SK-N-SH (cell line): ENCODE data around the gene NHERF2. TPM values are rescaled to one million over a fixed set of nuclear protein-coding genes. Genes with fewer than 3 reads are reported as not detected.

Experiments
- CTCF ChIA-PET: fragments of 300-600, 350-600 bp; formaldehyde crosslinking; extraction: SDS; loops from one replicate; lab custom pipeline; 2021; lab: Yijun Ruan, JAX
- POLR2A ChIA-PET: fragments of 350-600 bp; sonication (Branson Sonifier 250); formaldehyde crosslinking; extraction: SDS; loops from one replicate; lab custom pipeline; 2020; ENCODE audit warnings: antibody characterized with exemption, inconsistent platforms; lab: Yijun Ruan, JAX
- DNase-seq: peaks from one replicate; pipeline ENCODE4 v3.0.0; 2012
- H2AFZ ChIP-seq: fragments of 200-600 bp; sonication (generic); 2 replicates; pipeline ENCODE4 v1.8.1; 2016; ENCODE audit warnings: antibody characterized with exemption, mild to moderate bottlenecking, low read depth
- H3F3A ChIP-seq: fragments of 200-600 bp; sonication (generic); replicated peaks from 2 replicates; pipeline ENCODE3; 2016; ENCODE audit warnings: antibody characterized with exemption, mild to moderate bottlenecking; ENCODE audit not compliant: insufficient read depth
- H3K27ac ChIP-seq, 2 experiments: fragments of 200-500 bp in 1 of 2; fragments of 200-600 bp in 1 of 2; sonication (Bioruptor generic) in 1 of 2; sonication (generic), shearing (Covaris generic) in 1 of 2; 2 replicates each; pipeline versions ENCODE4 v1.5.1 to v1.6.1; 2014 to 2016; ENCODE audit warnings: low read depth in 2 of 2, inconsistent platforms in 1 of 2, low read length in 1 of 2, mild to moderate bottlenecking in 1 of 2, mixed read lengths in 1 of 2
- H3K27me3 ChIP-seq: fragments of 200-600 bp; sonication (generic), shearing (Covaris generic); 2 replicates; pipeline ENCODE4 v1.6.1; 2016; ENCODE audit warnings: mixed run types; ENCODE audit not compliant: insufficient read depth
- H3K36me3 ChIP-seq, 2 experiments: fragments of 200-500 bp in 1 of 2; fragments of 200-600 bp in 1 of 2; sonication (Bioruptor generic) in 1 of 2; sonication (generic) in 1 of 2; replicated peaks in 1 of 2; 2 replicates each; pipeline versions ENCODE3 to v1.5.1; 2014 to 2016; ENCODE audit warnings: low read length in 1 of 2, mild to moderate bottlenecking in 1 of 2; ENCODE audit not compliant: insufficient read depth in 2 of 2, control insufficient read depth in 1 of 2
- H3K4me1 ChIP-seq, 2 experiments: fragments of 200-500 bp in 1 of 2; fragments of 200-600 bp in 1 of 2; sonication (Bioruptor generic) in 1 of 2; sonication (generic), shearing (Covaris generic) in 1 of 2; 2 replicates each; pipeline versions ENCODE4 v1.5.1 to v1.6.1; 2014 to 2016; ENCODE audit warnings: low read depth in 1 of 2, low read length in 1 of 2, mixed run types in 1 of 2; ENCODE audit not compliant: insufficient read depth in 2 of 2, control insufficient read depth in 1 of 2
- H3K4me2 ChIP-seq: fragments of 200-600 bp; sonication (generic), shearing (Covaris generic); 2 replicates; pipeline ENCODE4 v1.6.1; 2017; ENCODE audit warnings: mixed run types
- H3K4me3 ChIP-seq, 2 experiments: fragments of 200-500 bp in 1 of 2; fragments of 200-600 bp in 1 of 2; sonication (Bioruptor generic) in 1 of 2; sonication (generic), shearing (Covaris generic) in 1 of 2; 2 replicates each; pipeline versions ENCODE4 v1.5.1 to v1.8.1; 2014 to 2016; ENCODE audit warnings: low read depth in 2 of 2, inconsistent platforms in 1 of 2, low read length in 1 of 2, mild to moderate bottlenecking in 1 of 2, mixed read lengths in 1 of 2, moderate library complexity in 1 of 2
- H3K79me2 ChIP-seq: fragments of 200-600 bp; sonication (generic); 2 replicates; pipeline ENCODE4 v1.8.1; 2017; ENCODE audit warnings: mild to moderate bottlenecking; ENCODE audit not compliant: insufficient read depth
- H3K9ac ChIP-seq: fragments of 200-600 bp; sonication (generic); 2 replicates; pipeline ENCODE4 v1.6.1; 2017; ENCODE audit warnings: mixed run types
- H3K9me2 ChIP-seq: fragments of 200-600 bp; sonication (generic); 2 replicates; pipeline ENCODE4 v1.6.1; 2017; ENCODE audit warnings: mixed run types
- H3K9me3 ChIP-seq: fragments of 200-600 bp; sonication (generic); 2 replicates; pipeline ENCODE4 v1.6.1; 2017; ENCODE audit warnings: mixed run types, mild to moderate bottlenecking, moderate library complexity
- H4K20me1 ChIP-seq: fragments of 200-600 bp; sonication (generic); 2 replicates; pipeline ENCODE4 v1.6.1; 2017; ENCODE audit warnings: mild to moderate bottlenecking, mixed run types; ENCODE audit not compliant: insufficient read depth
- MXI1 ChIP-seq: IDR thresholded peaks from 2 replicates; pipeline ENCODE4 v1.6.1; 2012; ENCODE audit warnings: mild to moderate bottlenecking, low read depth, low read length, improper control_type of control experiment
- NRF1 ChIP-seq: IDR thresholded peaks from 2 replicates; pipeline ENCODE4 v1.6.1; 2012; ENCODE audit warnings: low read depth, mild to moderate bottlenecking, low read length
- SMC3 ChIP-seq: IDR thresholded peaks from 2 replicates; pipeline ENCODE4 v1.6.1; 2012; ENCODE audit warnings: low read depth, low read length, improper control_type of control experiment
- WGBS: methylation state at CpG from one replicate; pipeline ENCODE4 v1.1.6; 2017; ENCODE audit warnings: low lambda C conversion rate; 5-methylcytosine and 5-hydroxymethylcytosine counted together
- polyA plus RNA-seq, 3 experiments: library from polyadenylated mRNA; depleted of rRNA; stranded (reverse); fragments of >200 nt; gene quantifications; 2 replicates each; pipeline ENCODE4 v1.2.3, GENCODE V29; 2012
- small RNA-seq, 7 experiments: library from RNA; depleted of rRNA; stranded (forward); fragments of <200 nt; gene quantifications; one replicate each; pipeline ENCODE3, GENCODE V24; 2012

Gene NHERF2
- polyA plus RNA-seq, 1 of the 3 experiments (the other 2 are of a cell fraction), result 53.8 TPM

GRCh38 chr16:2087748-2088631, 61.3 kb downstream of the NHERF2 start:
- Histone ChIP-seq H3K9ac (no peak overlapping the region), H3K36me3 (peaks cover 3 to 89% of the 10 kb centered on the region in 2 experiments)
- no peak for TF ChIP-seq SMC3
- TF ChIP-seq NRF1, result no peak
- TF ChIP-seq MXI1, result no peak

More at GRCh38 chr16:2087748-2088631, 61.3 kb downstream of the NHERF2 start:
- Histone ChIP-seq H3K27ac (no peak overlapping the region; a peak in 1 of 4 replicates), H3F3A (peaks cover 10% of the 10 kb centered on the region), H3K79me2 (no peaks in the 10 kb centered on the region), H3K4me1 (no peaks in the 10 kb centered on the region; a peak in 1 of 4 replicates), H4K20me1 (peaks cover 7% of the 10 kb centered on the region; the same call in 1 of the 2 replicates), H3K9me2 (no peaks in the 10 kb centered on the region), H2AFZ (no peak overlapping the region), H3K27me3 (no peaks in the 10 kb centered on the region), H3K4me3 (no peak overlapping the region), H3K9me3 (no peaks in the 10 kb centered on the region), H3K4me2 (no peak overlapping the region)
- 96% methylated on average over 24 of the region's 41 CpGs for WGBS
- CTCF ChIA-PET, result interaction anchor here (0.7 to 1.9 kb wide), 3 partner anchors 11 to 53 kb away, joined by 4 to 7 read pairs (median 5); no protein-coding TSS in a partner anchor
- DNase-seq, result no peak
- POLR2A ChIA-PET, result interaction anchor here (0.5 kb wide), 1 partner anchor 57 kb away, joined by 5 read pairs; no protein-coding TSS in a partner anchor

Small RNA genes lying within 50 kb of the gene (small RNA-seq; reads per million reads assigned to genes)
- gene RN7SL219P, result 0 reads per million in 7 experiments

Other genes with a start within 250 kb of the NHERF2 start
- gene SPSB3, start 244.3 kb upstream of the NHERF2 start, polyA plus RNA-seq (2012; rRNA removed), result 40.6 and 41.6 TPM in 2 replicates
- gene NUBP2, start 243.9 kb upstream of the NHERF2 start, polyA plus RNA-seq (2012; rRNA removed), result 73.2 and 75.4 TPM in 2 replicates
- gene IGFALS, start 233.2 kb upstream of the NHERF2 start, polyA plus RNA-seq (2012; rRNA removed), result 0.02 and 0.03 TPM in 2 replicates
- 119 and 138 TPM in 2 replicates for gene HAGH, start 200.1 kb upstream of the NHERF2 start, polyA plus RNA-seq (2012; rRNA removed)
- 58.2 and 59.0 TPM in 2 replicates for gene FAHD1, start 199.7 kb upstream of the NHERF2 start, polyA plus RNA-seq (2012; rRNA removed)
- gene MEIOB, start 154.7 kb upstream of the NHERF2 start, polyA plus RNA-seq (2012; rRNA removed), result 0.05 TPM in 1 of 2 replicates, not detected in the other
- gene HS3ST6, start 108.5 kb upstream of the NHERF2 start, polyA plus RNA-seq (2012; rRNA removed), result 0.03 TPM in 1 of 2 replicates, not detected in the other
- 30.1 and 31.4 TPM in 2 replicates for gene MSRB1, start 83.7 kb upstream of the NHERF2 start, polyA plus RNA-seq (2012; rRNA removed)
- not detected in 2 replicates for gene RPL3L, start 72.2 kb upstream of the NHERF2 start, polyA plus RNA-seq (2012; rRNA removed)
- gene NDUFB10, start 67.4 kb upstream of the NHERF2 start, polyA plus RNA-seq (2012; rRNA removed), result 251 and 468 TPM in 2 replicates
- gene RPS2, start 62.1 kb upstream of the NHERF2 start, polyA plus RNA-seq (2012; rRNA removed), result 4,622 and 6,384 TPM in 2 replicates
- 0.07 TPM in 1 of 2 replicates, not detected in the other for gene RNF151, start 60.0 kb upstream of the NHERF2 start, polyA plus RNA-seq (2012; rRNA removed)
- 36.7 and 37.1 TPM in 2 replicates for gene TBL3, start 54.8 kb upstream of the NHERF2 start, polyA plus RNA-seq (2012; rRNA removed)
- 0.19 and 0.21 TPM in 2 replicates for gene NOXO1, start 45.4 kb upstream of the NHERF2 start, polyA plus RNA-seq (2012; rRNA removed)
- 13.3 and 20.4 TPM in 2 replicates for gene GFER, start 42.7 kb upstream of the NHERF2 start, polyA plus RNA-seq (2012; rRNA removed)
- 10.7 and 10.8 TPM in 2 replicates for gene SYNGR3, start 36.9 kb upstream of the NHERF2 start, polyA plus RNA-seq (2012; rRNA removed)
- gene ZNF598, start 17.1 kb upstream of the NHERF2 start, polyA plus RNA-seq (2012; rRNA removed), result 38.1 and 47.8 TPM in 2 replicates
- 0.62 and 1.1 TPM in 2 replicates for gene NPW, start 7.1 kb upstream of the NHERF2 start, polyA plus RNA-seq (2012; rRNA removed)
- gene NTHL1, start 20.9 kb downstream of the NHERF2 start, polyA plus RNA-seq (2012; rRNA removed), result 72.9 and 77.3 TPM in 2 replicates
- 76.7 and 96.1 TPM in 2 replicates for gene TSC2, start 21.1 kb downstream of the NHERF2 start, polyA plus RNA-seq (2012; rRNA removed)
- 39.8 and 47.4 TPM in 2 replicates for gene PKD1, start 109.0 kb downstream of the NHERF2 start, polyA plus RNA-seq (2012; rRNA removed)
- 14.3 and 19.5 TPM in 2 replicates for gene RAB26, start 121.7 kb downstream of the NHERF2 start, polyA plus RNA-seq (2012; rRNA removed)
- gene TRAF7, start 128.9 kb downstream of the NHERF2 start, polyA plus RNA-seq (2012; rRNA removed), result 69.9 and 73.0 TPM in 2 replicates
- 1.4 and 1.7 TPM in 2 replicates for gene CASKIN1, start 169.7 kb downstream of the NHERF2 start, polyA plus RNA-seq (2012; rRNA removed)
- gene MLST8, start 178.6 kb downstream of the NHERF2 start, polyA plus RNA-seq (2012; rRNA removed), result 70.3 and 85.4 TPM in 2 replicates
- 2.3 and 3.4 TPM in 2 replicates for gene BRICD5, start 184.0 kb downstream of the NHERF2 start, polyA plus RNA-seq (2012; rRNA removed)
- 10.3 and 10.8 TPM in 2 replicates for gene PGP, start 187.9 kb downstream of the NHERF2 start, polyA plus RNA-seq (2012; rRNA removed)
- 33.0 and 34.0 TPM in 2 replicates for gene E4F1, start 196.7 kb downstream of the NHERF2 start, polyA plus RNA-seq (2012; rRNA removed)
- 2.4 and 2.5 TPM in 2 replicates for gene DNASE1L2, start 209.5 kb downstream of the NHERF2 start, polyA plus RNA-seq (2012; rRNA removed)
- gene ECI1, start 224.7 kb downstream of the NHERF2 start, polyA plus RNA-seq (2012; rRNA removed), result 53.3 and 61.8 TPM in 2 replicates
- 227 and 277 TPM in 2 replicates for gene RNPS1, start 241.2 kb downstream of the NHERF2 start, polyA plus RNA-seq (2012; rRNA removed)